SK-N-SH (cell line): ENCODE measurements around the gene FOXP2. TPM values are rescaled to one million over a fixed set of nuclear protein-coding genes. Genes with fewer than 3 reads are reported as not detected.

Experiments used
- CTCF ChIA-PET: fragments of 300-600, 350-600 bp; formaldehyde crosslinking; extraction: SDS; loops from one replicate; lab custom pipeline; 2021; lab: Yijun Ruan, JAX
- POLR2A ChIA-PET: fragments of 350-600 bp; sonication (Branson Sonifier 250); formaldehyde crosslinking; extraction: SDS; loops from one replicate; lab custom pipeline; 2020; ENCODE audit warnings: antibody characterized with exemption, inconsistent platforms; lab: Yijun Ruan, JAX
- DNase-seq: peaks from one replicate; pipeline ENCODE4 v3.0.0; 2012
- H2AFZ ChIP-seq: fragments of 200-600 bp; sonication (generic); 2 replicates; pipeline ENCODE4 v1.8.1; 2016; ENCODE audit warnings: antibody characterized with exemption, mild to moderate bottlenecking, low read depth
- H3F3A ChIP-seq: fragments of 200-600 bp; sonication (generic); replicated peaks from 2 replicates; pipeline ENCODE3; 2016; ENCODE audit warnings: antibody characterized with exemption, mild to moderate bottlenecking; ENCODE audit not compliant: insufficient read depth
- H3K27ac ChIP-seq, 2 experiments: fragments of 200-500 bp in 1 of 2; fragments of 200-600 bp in 1 of 2; sonication (Bioruptor generic) in 1 of 2; sonication (generic), shearing (Covaris generic) in 1 of 2; 2 replicates each; pipeline versions ENCODE4 v1.5.1 to v1.6.1; 2014 to 2016; ENCODE audit warnings: low read depth in 2 of 2, inconsistent platforms in 1 of 2, low read length in 1 of 2, mild to moderate bottlenecking in 1 of 2, mixed read lengths in 1 of 2
- H3K27me3 ChIP-seq: fragments of 200-600 bp; sonication (generic), shearing (Covaris generic); 2 replicates; pipeline ENCODE4 v1.6.1; 2016; ENCODE audit warnings: mixed run types; ENCODE audit not compliant: insufficient read depth
- H3K36me3 ChIP-seq, 2 experiments: fragments of 200-500 bp in 1 of 2; fragments of 200-600 bp in 1 of 2; sonication (Bioruptor generic) in 1 of 2; sonication (generic) in 1 of 2; replicated peaks in 1 of 2; 2 replicates each; pipeline versions ENCODE3 to v1.5.1; 2014 to 2016; ENCODE audit warnings: low read length in 1 of 2, mild to moderate bottlenecking in 1 of 2; ENCODE audit not compliant: insufficient read depth in 2 of 2, control insufficient read depth in 1 of 2
- H3K4me1 ChIP-seq, 2 experiments: fragments of 200-500 bp in 1 of 2; fragments of 200-600 bp in 1 of 2; sonication (Bioruptor generic) in 1 of 2; sonication (generic), shearing (Covaris generic) in 1 of 2; 2 replicates each; pipeline versions ENCODE4 v1.5.1 to v1.6.1; 2014 to 2016; ENCODE audit warnings: low read depth in 1 of 2, low read length in 1 of 2, mixed run types in 1 of 2; ENCODE audit not compliant: insufficient read depth in 2 of 2, control insufficient read depth in 1 of 2
- H3K4me2 ChIP-seq: fragments of 200-600 bp; sonication (generic), shearing (Covaris generic); 2 replicates; pipeline ENCODE4 v1.6.1; 2017; ENCODE audit warnings: mixed run types
- H3K4me3 ChIP-seq, 2 experiments: fragments of 200-500 bp in 1 of 2; fragments of 200-600 bp in 1 of 2; sonication (Bioruptor generic) in 1 of 2; sonication (generic), shearing (Covaris generic) in 1 of 2; 2 replicates each; pipeline versions ENCODE4 v1.5.1 to v1.8.1; 2014 to 2016; ENCODE audit warnings: low read depth in 2 of 2, inconsistent platforms in 1 of 2, low read length in 1 of 2, mild to moderate bottlenecking in 1 of 2, mixed read lengths in 1 of 2, moderate library complexity in 1 of 2
- H3K79me2 ChIP-seq: fragments of 200-600 bp; sonication (generic); 2 replicates; pipeline ENCODE4 v1.8.1; 2017; ENCODE audit warnings: mild to moderate bottlenecking; ENCODE audit not compliant: insufficient read depth
- H3K9ac ChIP-seq: fragments of 200-600 bp; sonication (generic); 2 replicates; pipeline ENCODE4 v1.6.1; 2017; ENCODE audit warnings: mixed run types
- H3K9me2 ChIP-seq: fragments of 200-600 bp; sonication (generic); 2 replicates; pipeline ENCODE4 v1.6.1; 2017; ENCODE audit warnings: mixed run types
- H3K9me3 ChIP-seq: fragments of 200-600 bp; sonication (generic); 2 replicates; pipeline ENCODE4 v1.6.1; 2017; ENCODE audit warnings: mixed run types, mild to moderate bottlenecking, moderate library complexity
- H4K20me1 ChIP-seq: fragments of 200-600 bp; sonication (generic); 2 replicates; pipeline ENCODE4 v1.6.1; 2017; ENCODE audit warnings: mild to moderate bottlenecking, mixed run types; ENCODE audit not compliant: insufficient read depth
- CHD2 ChIP-seq: fragments of 150-350 bp; IDR thresholded peaks from 2 replicates; pipeline ENCODE4 v1.6.1; 2018; ENCODE audit warnings: low read length; ENCODE audit not compliant: partially characterized antibody
- EZH2phosphoT487 ChIP-seq: fragments of 200-600 bp; sonication (generic); IDR thresholded peaks from 2 replicates; pipeline ENCODE4 v1.6.1; 2017; ENCODE audit warnings: low read depth, mixed run types, mild to moderate bottlenecking, antibody characterized with exemption, moderate library complexity, borderline replicate concordance
- FOSL2 ChIP-seq: IDR thresholded peaks from 2 replicates; pipeline ENCODE4 v1.4.0; 2012; ENCODE audit warnings: low read depth, mild to moderate bottlenecking, moderate library complexity, borderline replicate concordance
- GATA2 ChIP-seq: sonication (generic); formaldehyde crosslinking; IDR thresholded peaks from 2 replicates; pipeline ENCODE4 v1.5.0; 2020; ENCODE audit warnings: mild to moderate bottlenecking, missing genetic modification reagents
- MEF2A ChIP-seq: IDR thresholded peaks from 2 replicates; pipeline ENCODE4 v1.4.0; 2012; ENCODE audit warnings: low read depth, borderline replicate concordance
- MXI1 ChIP-seq: IDR thresholded peaks from 2 replicates; pipeline ENCODE4 v1.6.1; 2012; ENCODE audit warnings: mild to moderate bottlenecking, low read depth, low read length, improper control_type of control experiment
- NFIC ChIP-seq: IDR thresholded peaks from 2 replicates; pipeline ENCODE4 v1.4.0; 2012; ENCODE audit warnings: borderline replicate concordance
- NRF1 ChIP-seq: IDR thresholded peaks from 2 replicates; pipeline ENCODE4 v1.6.1; 2012; ENCODE audit warnings: low read depth, mild to moderate bottlenecking, low read length
- POLR2AphosphoS5 ChIP-seq: IDR thresholded peaks from 2 replicates; pipeline ENCODE4 v1.6.1; 2012; ENCODE audit warnings: low read depth, low read length
- RCOR1 ChIP-seq: fragments of 150-350 bp; IDR thresholded peaks from 2 replicates; pipeline ENCODE4 v1.6.1; 2017; ENCODE audit warnings: antibody characterized with exemption, low read length
- RFX5 ChIP-seq: IDR thresholded peaks from 2 replicates; pipeline ENCODE4 v1.6.1; 2012; ENCODE audit warnings: mild to moderate bottlenecking, improper control_type of control experiment, low read length
- SIN3A ChIP-seq: IDR thresholded peaks from 2 replicates; pipeline ENCODE4 v1.6.1; 2012; ENCODE audit warnings: low read depth, mild to moderate bottlenecking, low read length, moderate library complexity, borderline replicate concordance
- TCF12 ChIP-seq: IDR thresholded peaks from 2 replicates; pipeline ENCODE4 v1.4.0; 2012
- TEAD4 ChIP-seq: IDR thresholded peaks from 2 replicates; pipeline ENCODE4 v1.4.0; 2012; ENCODE audit warnings: mild to moderate bottlenecking, borderline replicate concordance; ENCODE audit not compliant: insufficient read depth
- YY1 ChIP-seq: IDR thresholded peaks from 2 replicates; pipeline ENCODE4 v1.4.0; 2012; ENCODE audit warnings: low read depth, mild to moderate bottlenecking
- WGBS: methylation state at CpG from one replicate; pipeline ENCODE4 v1.1.6; 2017; ENCODE audit warnings: low lambda C conversion rate; 5-methylcytosine and 5-hydroxymethylcytosine counted together
- polyA plus RNA-seq, 3 experiments: library from polyadenylated mRNA; depleted of rRNA; stranded (reverse); fragments of >200 nt; gene quantifications; 2 replicates each; pipeline ENCODE4 v1.2.3, GENCODE V29; 2012
- TF ChIP-seq, protein P1 (sequence below): fragments of 150-350 bp; IDR thresholded peaks from 2 replicates; pipeline ENCODE4 v1.6.1; 2017; ENCODE audit warnings: antibody characterized with exemption, low read length, low read depth, borderline replicate concordance
- TF ChIP-seq, protein P2 (sequence below): IDR thresholded peaks from 2 replicates; pipeline ENCODE4; 2012
- TF ChIP-seq, protein P3 (sequence below): IDR thresholded peaks from 2 replicates; pipeline ENCODE4 v1.4.0; 2012; ENCODE audit warnings: low read depth, borderline replicate concordance
- TF ChIP-seq, protein P4 (sequence below): IDR thresholded peaks from 2 replicates; pipeline ENCODE4 v1.6.1; 2012; ENCODE audit warnings: mild to moderate bottlenecking, low read depth, low read length, moderate library complexity

FOXP2 gene
- polyA plus RNA-seq, 1 of the 3 experiments (the other 2 are of a cell fraction): not detected

DNA sequence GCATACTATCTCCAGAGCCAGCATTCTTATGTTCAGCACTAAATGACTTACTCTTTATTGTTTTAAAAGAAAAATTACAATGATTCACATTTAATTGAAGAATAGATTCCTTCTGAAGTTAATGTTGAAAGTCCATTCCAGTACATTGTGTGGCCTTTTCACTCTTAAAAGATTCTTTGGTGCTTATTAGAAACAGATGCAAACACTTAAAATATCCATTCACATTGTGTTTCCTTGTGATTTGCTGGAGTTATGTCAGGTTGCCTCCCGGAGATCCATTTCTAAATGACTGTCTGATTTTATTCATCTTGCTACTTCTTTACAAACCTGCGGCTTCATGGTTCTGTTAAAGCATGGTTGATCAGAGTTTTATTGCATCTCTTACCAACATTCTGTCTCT, 152.8 kb downstream of the FOXP2 start:
- 1% methylated on average over 2 of the region's 2 CpGs for WGBS
- Histone ChIP-seq H3K36me3 (no peaks in the 10 kb centered on the region), H4K20me1 (no peaks in the 10 kb centered on the region)
- no peak for TF ChIP-seq POLR2AphosphoS5
- TF ChIP-seq SIN3A: no peak
- TF ChIP-seq CHD2: no peak
- TF ChIP-seq, protein P1, sequence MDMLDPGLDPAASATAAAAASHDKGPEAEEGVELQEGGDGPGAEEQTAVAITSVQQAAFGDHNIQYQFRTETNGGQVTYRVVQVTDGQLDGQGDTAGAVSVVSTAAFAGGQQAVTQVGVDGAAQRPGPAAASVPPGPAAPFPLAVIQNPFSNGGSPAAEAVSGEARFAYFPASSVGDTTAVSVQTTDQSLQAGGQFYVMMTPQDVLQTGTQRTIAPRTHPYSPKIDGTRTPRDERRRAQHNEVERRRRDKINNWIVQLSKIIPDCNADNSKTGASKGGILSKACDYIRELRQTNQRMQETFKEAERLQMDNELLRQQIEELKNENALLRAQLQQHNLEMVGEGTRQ: no peak
- TF ChIP-seq, protein P2, sequence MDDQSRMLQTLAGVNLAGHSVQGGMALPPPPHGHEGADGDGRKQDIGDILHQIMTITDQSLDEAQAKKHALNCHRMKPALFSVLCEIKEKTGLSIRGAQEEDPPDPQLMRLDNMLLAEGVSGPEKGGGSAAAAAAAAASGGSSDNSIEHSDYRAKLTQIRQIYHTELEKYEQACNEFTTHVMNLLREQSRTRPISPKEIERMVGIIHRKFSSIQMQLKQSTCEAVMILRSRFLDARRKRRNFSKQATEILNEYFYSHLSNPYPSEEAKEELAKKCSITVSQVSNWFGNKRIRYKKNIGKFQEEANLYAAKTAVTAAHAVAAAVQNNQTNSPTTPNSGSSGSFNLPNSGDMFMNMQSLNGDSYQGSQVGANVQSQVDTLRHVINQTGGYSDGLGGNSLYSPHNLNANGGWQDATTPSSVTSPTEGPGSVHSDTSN: no peak
- no peak for TF ChIP-seq TCF12
- no peak for TF ChIP-seq TEAD4
- TF ChIP-seq EZH2phosphoT487: no peak
- no peak for TF ChIP-seq NRF1
- no peak for TF ChIP-seq NFIC
- TF ChIP-seq, all 33 proteins: peak for 0
- no peaks in the 10 kb centered on the region for H3K27me3 ChIP-seq
- H3K27ac ChIP-seq: no peak overlapping the region
- no peaks in the 10 kb centered on the region for H3K79me2 ChIP-seq
- H3K4me3 ChIP-seq: no peak overlapping the region
- no peak overlapping the region for H3K4me2 ChIP-seq
- CTCF ChIA-PET: no interaction called here
- DNase-seq: no peak
- no peak overlapping the region for H2AFZ ChIP-seq
- H3K9me2 ChIP-seq: 0 out of 2 replicates have a peak, but pooled peaks cover 4% of the 10 kb centered on the region
- H3K4me1 ChIP-seq: no peaks in the 10 kb centered on the region
- POLR2A ChIA-PET: no interaction called here
- H3F3A ChIP-seq: no peaks in the 10 kb centered on the region
- no peaks in the 10 kb centered on the region for H3K9me3 ChIP-seq
- no peak overlapping the region for H3K9ac ChIP-seq

DNA sequence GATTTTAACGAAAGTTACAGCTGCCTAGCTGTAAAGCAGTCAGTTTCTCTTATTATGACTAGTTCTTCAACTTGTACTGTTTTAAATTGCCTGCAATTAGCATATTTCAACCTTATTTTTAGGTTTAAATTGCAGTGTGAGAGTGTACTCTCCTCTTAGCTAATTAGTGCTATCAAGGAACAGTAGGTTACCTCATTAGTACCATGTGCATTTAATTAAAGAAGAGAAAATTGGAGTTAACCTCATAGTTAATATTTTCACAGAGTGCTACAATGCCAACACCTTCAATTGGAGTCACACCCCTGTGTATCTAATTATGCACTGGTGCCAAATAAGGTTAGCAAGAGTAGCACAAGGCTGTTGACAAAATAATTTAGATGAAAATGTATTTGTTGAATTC, 154.6 kb downstream of the FOXP2 start:
- CTCF ChIA-PET: interaction anchor here (0.7 kb wide), 1 partner anchor 496 kb away, joined by 3 read pairs; no protein-coding TSS in a partner anchor
- H3K9me2 ChIP-seq: 0 out of 2 replicates have a peak, but pooled peaks cover 4% of the 10 kb centered on the region
- no peak overlapping the region for H3K4me3 ChIP-seq
- TF ChIP-seq POLR2AphosphoS5: no peak
- TF ChIP-seq GATA2: no peak
- no peak for TF ChIP-seq TEAD4
- TF ChIP-seq, protein P3, sequence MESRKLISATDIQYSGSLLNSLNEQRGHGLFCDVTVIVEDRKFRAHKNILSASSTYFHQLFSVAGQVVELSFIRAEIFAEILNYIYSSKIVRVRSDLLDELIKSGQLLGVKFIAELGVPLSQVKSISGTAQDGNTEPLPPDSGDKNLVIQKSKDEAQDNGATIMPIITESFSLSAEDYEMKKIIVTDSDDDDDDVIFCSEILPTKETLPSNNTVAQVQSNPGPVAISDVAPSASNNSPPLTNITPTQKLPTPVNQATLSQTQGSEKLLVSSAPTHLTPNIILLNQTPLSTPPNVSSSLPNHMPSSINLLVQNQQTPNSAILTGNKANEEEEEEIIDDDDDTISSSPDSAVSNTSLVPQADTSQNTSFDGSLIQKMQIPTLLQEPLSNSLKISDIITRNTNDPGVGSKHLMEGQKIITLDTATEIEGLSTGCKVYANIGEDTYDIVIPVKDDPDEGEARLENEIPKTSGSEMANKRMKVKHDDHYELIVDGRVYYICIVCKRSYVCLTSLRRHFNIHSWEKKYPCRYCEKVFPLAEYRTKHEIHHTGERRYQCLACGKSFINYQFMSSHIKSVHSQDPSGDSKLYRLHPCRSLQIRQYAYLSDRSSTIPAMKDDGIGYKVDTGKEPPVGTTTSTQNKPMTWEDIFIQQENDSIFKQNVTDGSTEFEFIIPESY: no peak
- no peak for TF ChIP-seq FOSL2
- no peak for TF ChIP-seq MEF2A
- TF ChIP-seq, protein P4, sequence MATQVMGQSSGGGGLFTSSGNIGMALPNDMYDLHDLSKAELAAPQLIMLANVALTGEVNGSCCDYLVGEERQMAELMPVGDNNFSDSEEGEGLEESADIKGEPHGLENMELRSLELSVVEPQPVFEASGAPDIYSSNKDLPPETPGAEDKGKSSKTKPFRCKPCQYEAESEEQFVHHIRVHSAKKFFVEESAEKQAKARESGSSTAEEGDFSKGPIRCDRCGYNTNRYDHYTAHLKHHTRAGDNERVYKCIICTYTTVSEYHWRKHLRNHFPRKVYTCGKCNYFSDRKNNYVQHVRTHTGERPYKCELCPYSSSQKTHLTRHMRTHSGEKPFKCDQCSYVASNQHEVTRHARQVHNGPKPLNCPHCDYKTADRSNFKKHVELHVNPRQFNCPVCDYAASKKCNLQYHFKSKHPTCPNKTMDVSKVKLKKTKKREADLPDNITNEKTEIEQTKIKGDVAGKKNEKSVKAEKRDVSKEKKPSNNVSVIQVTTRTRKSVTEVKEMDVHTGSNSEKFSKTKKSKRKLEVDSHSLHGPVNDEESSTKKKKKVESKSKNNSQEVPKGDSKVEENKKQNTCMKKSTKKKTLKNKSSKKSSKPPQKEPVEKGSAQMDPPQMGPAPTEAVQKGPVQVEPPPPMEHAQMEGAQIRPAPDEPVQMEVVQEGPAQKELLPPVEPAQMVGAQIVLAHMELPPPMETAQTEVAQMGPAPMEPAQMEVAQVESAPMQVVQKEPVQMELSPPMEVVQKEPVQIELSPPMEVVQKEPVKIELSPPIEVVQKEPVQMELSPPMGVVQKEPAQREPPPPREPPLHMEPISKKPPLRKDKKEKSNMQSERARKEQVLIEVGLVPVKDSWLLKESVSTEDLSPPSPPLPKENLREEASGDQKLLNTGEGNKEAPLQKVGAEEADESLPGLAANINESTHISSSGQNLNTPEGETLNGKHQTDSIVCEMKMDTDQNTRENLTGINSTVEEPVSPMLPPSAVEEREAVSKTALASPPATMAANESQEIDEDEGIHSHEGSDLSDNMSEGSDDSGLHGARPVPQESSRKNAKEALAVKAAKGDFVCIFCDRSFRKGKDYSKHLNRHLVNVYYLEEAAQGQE: no peak
- TF ChIP-seq TCF12: no peak
- TF ChIP-seq, protein P1: no peak
- TF ChIP-seq RFX5: no peak
- no peak for TF ChIP-seq MXI1
- no peak for TF ChIP-seq RCOR1
- no peak for TF ChIP-seq CHD2
- TF ChIP-seq YY1: no peak

More for the DNA sequence above, 154.6 kb downstream of the FOXP2 start:
- H3K9ac ChIP-seq: no peak overlapping the region
- POLR2A ChIA-PET: no interaction called here
- H3K4me1 ChIP-seq: no peaks in the 10 kb centered on the region
- H4K20me1 ChIP-seq: no peaks in the 10 kb centered on the region
- H3K27ac ChIP-seq: no peak overlapping the region
- WGBS: 4% methylated on average over 1 of the region's 1 CpG
- H3K27me3 ChIP-seq: no peaks in the 10 kb centered on the region
- no peak for DNase-seq
- H2AFZ ChIP-seq: no peak overlapping the region
- no peaks in the 10 kb centered on the region for H3F3A ChIP-seq
- no peaks in the 10 kb centered on the region for H3K79me2 ChIP-seq
- no peak overlapping the region for H3K4me2 ChIP-seq
- no peaks in the 10 kb centered on the region for H3K9me3 ChIP-seq
- H3K36me3 ChIP-seq: no peaks in the 10 kb centered on the region
